NCI-H1105 treated with DMSO at 0.1 percent for 48 hours (cell line): Measurements from ENCODE around the gene PPP2R3B.
"Not testable (repeated sequence)": the region's sequence is repeated elsewhere in the genome, so short reads cannot be mapped to it uniquely, and the experiment has no call there.

Experiments
- DNase-seq: peaks from one replicate; lab custom pipeline; 2025; lab: John Stamatoyannopoulos, UW

Gene PPP2R3B

GRCh38 chrX:352582-353314 lies 34.0 kb downstream of the PPP2R3B start:
- no peak for DNase-seq

GRCh38 chrX:352181-352580 lies 34.5 kb downstream of the PPP2R3B start:
- no peak for DNase-seq

GRCh38 chrX:351736-352135 lies 35.0 kb downstream of the PPP2R3B start:
- no peak for DNase-seq

GRCh38 chrX:351324-351641 lies 35.4 kb downstream of the PPP2R3B start:
- not testable (repeated sequence) for DNase-seq

- DNase-seq: no peak
Measured at GRCh38 chrX:350534-351323, 36.0 kb downstream of the PPP2R3B start.

- no peak for DNase-seq
Measured at GRCh38 chrX:350148-350533, 36.6 kb downstream of the PPP2R3B start.

- no peak for DNase-seq
Measured at GRCh38 chrX:349702-350101, 37.0 kb downstream of the PPP2R3B start.

- DNase-seq: no peak
Measured at GRCh38 chrX:349196-349595, 37.5 kb downstream of the PPP2R3B start.

- no peak for DNase-seq
Measured at GRCh38 chrX:348461-349117, 38.1 kb downstream of the PPP2R3B start.

- DNase-seq: no peak
Measured at GRCh38 chrX:347351-348117, 39.2 kb downstream of the PPP2R3B start.

- no peak for DNase-seq
Measured at GRCh38 chrX:346034-346813, 40.5 kb downstream of the PPP2R3B start.

GRCh38 chrX:345020-345925 lies 41.4 kb downstream of the PPP2R3B start:
- no peak for DNase-seq

- DNase-seq: no peak
Measured at GRCh38 chrX:344371-344901, 42.3 kb downstream of the PPP2R3B start.

- DNase-seq: no peak
Measured at GRCh38 chrX:341541-342101, 45.1 kb downstream of the PPP2R3B start.

- DNase-seq: no peak
Measured at GRCh38 chrX:340641-341423, 45.9 kb downstream of the PPP2R3B start.

- DNase-seq: no peak
Measured at GRCh38 chrX:340121-340520, 46.6 kb downstream of the PPP2R3B start.

GRCh38 chrX:338836-339400 lies 47.8 kb downstream of the PPP2R3B start:
- no peak for DNase-seq

GRCh38 chrX:338281-338835 lies 48.3 kb downstream of the PPP2R3B start:
- no peak for DNase-seq
